Spleen (tissue), 11 donors: Measurements from ENCODE around the gene MSL3B.

Experiments used
- DNase-seq: peaks from one replicate; pipeline ENCODE4 v3.0.0-alpha.2; 2020
- H3K27ac ChIP-seq, 8 donors: fragments of 200-600 bp; sonication (generic) in 7 of 8; 1 replicate in 4 of 8; 2 replicates in 4 of 8; pipeline versions ENCODE4 v1.5.0 to v1.8.0; 2016 to 2021; ENCODE audit warnings: inconsistent platforms in 4 of 8, mild to moderate bottlenecking in 4 of 8, moderate library complexity in 1 of 8
- H3K27me3 ChIP-seq, 7 donors: fragments of 200-600 bp; sonication (generic) in 6 of 7; replicated peaks in 1 of 7; 1 replicate in 4 of 7; 2 replicates in 3 of 7; pipeline versions ENCODE4 v1.5.0 to v1.8.0; 2016 to 2021; ENCODE audit warnings: inconsistent platforms in 3 of 7, mild to moderate bottlenecking in 1 of 7
- H3K36me3 ChIP-seq, 6 donors: fragments of 200-600 bp; sonication (generic) in 5 of 6; 1 replicate in 4 of 6; 2 replicates in 2 of 6; pipeline versions ENCODE4 v1.5.0 to v1.8.0; 2016 to 2021; ENCODE audit warnings: inconsistent platforms in 2 of 6
- H3K4me1 ChIP-seq, 6 donors: fragments of 200-600 bp; sonication (generic) in 5 of 6; 1 replicate in 3 of 6; 2 replicates in 3 of 6; pipeline versions ENCODE4 v1.5.0 to v1.8.0; 2016 to 2021; ENCODE audit warnings: inconsistent platforms in 3 of 6
- H3K4me3 ChIP-seq, 8 donors: fragments of 200-600 bp; sonication (generic) in 7 of 8; 1 replicate in 4 of 8; 2 replicates in 4 of 8; pipeline versions ENCODE4 v1.5.0 to v1.8.0; 2016 to 2021; ENCODE audit warnings: inconsistent platforms in 4 of 8, mild to moderate bottlenecking in 4 of 8, moderate library complexity in 2 of 8
- H3K9me3 ChIP-seq, 8 donors: fragments of 200-600 bp; sonication (generic) in 7 of 8; 1 replicate in 4 of 8; 2 replicates in 4 of 8; pipeline versions ENCODE4 v1.5.0 to v1.8.0; 2016 to 2021; ENCODE audit warnings: inconsistent platforms in 4 of 8
- CTCF ChIP-seq, 11 experiments: fragments of 200-600 bp in 7 of 11; fragments of 450-650 bp in 4 of 11; sonication (generic) in 4 of 11; IDR thresholded peaks in 8 of 11; conservative IDR thresholded peaks in 3 of 11; 1 replicate in 7 of 11; 2 replicates in 4 of 11; pipeline versions ENCODE4 v1.4.0 to v1.8.0; 2016 to 2021; ENCODE audit warnings: antibody characterized with exemption in 11 of 11, inconsistent platforms in 4 of 11, mild to moderate bottlenecking in 1 of 11
- POLR2A ChIP-seq, 3 donors: fragments of 450-650 bp; IDR thresholded peaks; one replicate each; pipeline ENCODE4 v1.5.1; 2017; ENCODE audit warnings: antibody characterized with exemption in 3 of 3, mild to moderate bottlenecking in 1 of 3
- POLR2AphosphoS5 ChIP-seq, 3 donors: sonication (generic); formaldehyde crosslinking; IDR thresholded peaks; one replicate each; pipeline ENCODE4 v1.5.1; 2017; ENCODE audit warnings: antibody characterized with exemption in 3 of 3
- WGBS, 5 donors: extraction: QIAGEN DNeasy Blood & Tissue Kit in 3 of 5; methylation state at CpG; one replicate each; pipeline versions ENCODE4 v1.1.5 to v1.1.7; 2013 to 2018; 5-methylcytosine and 5-hydroxymethylcytosine counted together
- intact Hi-C: fragments of 100-400 bp; cut with DNase I; formaldehyde crosslinking; loops from one replicate; pipeline ENCODE4 v1.15.0; 2023; ENCODE audit warnings: low total_unique reads
- donor health status: healthy with polysubstance abuse.
- donor health status: DM: no; HTN: no; CAD: no; lungs with moderate emphysema.
- donor health status: DM: no; HTN: no; CAD: no.
- donor health status: Bipolar disorder and iron deficiency.
- donor health status: healthy.
- donor health status: DM: no; HTN: no; CAD: no.
- donor health status: DM: yes; HTN: yes; CAD: no.

The MSL3B gene

GRCh38 chr2:233835230-233836186, 32.7 kb downstream of the MSL3B start:
- TF ChIP-seq POLR2AphosphoS5 (IDR thresholded peaks at IDR 0.05) = no peak
- no peak for TF ChIP-seq CTCF (IDR thresholded peaks at IDR 0.05 in 8 of 11, conservative IDR thresholded peaks at IDR 0.05 in 3 of 11)
- TF ChIP-seq POLR2A (IDR thresholded peaks at IDR 0.05) = no peak
- no peak overlapping the region for H3K4me3 ChIP-seq
- peak; percentile 16 for DNase-seq
- no peaks in the 10 kb centered on the region for H3K4me1 ChIP-seq
- intact Hi-C loops = no loop called here
- 84 to 89% (median 86%) methylated on average over 14 of the region's 14 CpGs for WGBS, 5 donors
- H3K9me3 ChIP-seq = no peaks in the 10 kb centered on the region
- peaks cover 0 to 68% (median 0%) of the 10 kb centered on the region in 6 donors for H3K36me3 ChIP-seq
- no peak overlapping the region for H3K27ac ChIP-seq
- H3K27me3 ChIP-seq = no peaks in the 10 kb centered on the region

- H3K4me3 ChIP-seq = no peak overlapping the region
- peaks cover 0 to 4% (median 0%) of the 10 kb centered on the region in 7 donors for H3K27me3 ChIP-seq
- WGBS, 5 donors = 81 to 87% (median 85%) methylated on average over 10 of the region's 10 CpGs
- peaks cover 0 to 47% (median 0%) of the 10 kb centered on the region in 6 donors for H3K36me3 ChIP-seq
- H3K4me1 ChIP-seq = no peaks in the 10 kb centered on the region
- TF ChIP-seq CTCF (IDR thresholded peaks at IDR 0.05 in 8 of 11, conservative IDR thresholded peaks at IDR 0.05 in 3 of 11) (no peak), POLR2A (IDR thresholded peaks at IDR 0.05) (no peak), POLR2AphosphoS5 (IDR thresholded peaks at IDR 0.05) (no peak)
- peak; percentile 30 for DNase-seq
- intact Hi-C loops = no loop called here
- H3K9me3 ChIP-seq = no peaks in the 10 kb centered on the region
- no peak overlapping the region for H3K27ac ChIP-seq
Observed at GRCh38 chr2:233833345-233833744, 34.8 kb downstream of the MSL3B start.

GRCh38 chr2:233832869-233833311, 35.3 kb downstream of the MSL3B start:
- Histone ChIP-seq H3K4me3 (no peak overlapping the region), H3K36me3 (peaks cover 0 to 42% (median 0%) of the 10 kb centered on the region in 6 donors), H3K4me1 (no peaks in the 10 kb centered on the region), H3K27ac (no peak overlapping the region), H3K9me3 (no peaks in the 10 kb centered on the region), H3K27me3 (peaks cover 0 to 4% (median 0%) of the 10 kb centered on the region in 7 donors)
- intact Hi-C loops = no loop called here
- DNase-seq = peak; percentile 46
- WGBS, 5 donors = 69 to 85% (median 73%) methylated on average over 5 to 7 of the region's 7 CpGs
- TF ChIP-seq CTCF (IDR thresholded peaks at IDR 0.05 in 8 of 11, conservative IDR thresholded peaks at IDR 0.05 in 3 of 11) = no peak
- no peak for TF ChIP-seq POLR2AphosphoS5 (IDR thresholded peaks at IDR 0.05)
- no peak for TF ChIP-seq POLR2A (IDR thresholded peaks at IDR 0.05)

- peaks cover 0 to 37% (median 0%) of the 10 kb centered on the region in 6 donors for H3K36me3 ChIP-seq
- intact Hi-C loops = no loop called here
- WGBS, 5 donors = 81 to 86% (median 84%) methylated on average over 9 of the region's 9 CpGs
- H3K9me3 ChIP-seq = no peaks in the 10 kb centered on the region
- DNase-seq = no peak
- H3K4me1 ChIP-seq = no peaks in the 10 kb centered on the region
- H3K4me3 ChIP-seq = no peak overlapping the region
- H3K27ac ChIP-seq = no peak overlapping the region
- TF ChIP-seq POLR2AphosphoS5 (IDR thresholded peaks at IDR 0.05) (no peak), CTCF (IDR thresholded peaks at IDR 0.05 in 8 of 11, conservative IDR thresholded peaks at IDR 0.05 in 3 of 11) (no peak), POLR2A (IDR thresholded peaks at IDR 0.05) (no peak)
- peaks cover 0 to 4% (median 0%) of the 10 kb centered on the region in 7 donors for H3K27me3 ChIP-seq
Observed at GRCh38 chr2:233832414-233832813, 35.8 kb downstream of the MSL3B start.
